DND-41 (cell line): ENCODE results near the gene UBAC1.

Source experiments
- CTCF ChIP-seq: IDR thresholded peaks from 2 replicates; pipeline ENCODE4 v1.5.1; 2012; ENCODE audit warnings: borderline replicate concordance, low read length, moderate library complexity, mild to moderate bottlenecking; ENCODE audit not compliant: poor library complexity, severe bottlenecking; ENCODE audit errors: extremely low read depth
- EZH2 ChIP-seq: IDR thresholded peaks from 3 replicates; pipeline ENCODE4 v1.6.1; 2012; ENCODE audit warnings: borderline replicate concordance, low read depth, mild to moderate bottlenecking, moderate library complexity, low read length, inconsistent platforms; ENCODE audit not compliant: severe bottlenecking

- TF ChIP-seq CTCF (no peak), EZH2 (no peak)
Measured at GRCh38 chr9:135988493-135988892, 27.3 kb upstream of the UBAC1 start.
